Ishikawa (cell line): ENCODE measurements around the gene FAM9A.

Source experiments
- CREB1 ChIP-seq: IDR thresholded peaks from 2 replicates; pipeline ENCODE4 v1.6.1; 2012; ENCODE audit warnings: low read depth
- EP300 ChIP-seq: IDR thresholded peaks from 2 replicates; pipeline ENCODE4 v1.6.1; 2012; ENCODE audit warnings: borderline replicate concordance
- REST ChIP-seq: IDR thresholded peaks from 2 replicates; pipeline ENCODE4 v1.6.1; 2012; ENCODE audit warnings: low read depth, mild to moderate bottlenecking
- TEAD4 ChIP-seq: IDR thresholded peaks from 2 replicates; pipeline ENCODE4 v1.6.1; 2012
- YY1 ChIP-seq: IDR thresholded peaks from 2 replicates; pipeline ENCODE4 v1.6.1; 2012; ENCODE audit warnings: low read depth
- TF ChIP-seq, protein P1 (sequence below): IDR thresholded peaks from 2 replicates; pipeline ENCODE4 v1.6.1; 2012

DNA sequence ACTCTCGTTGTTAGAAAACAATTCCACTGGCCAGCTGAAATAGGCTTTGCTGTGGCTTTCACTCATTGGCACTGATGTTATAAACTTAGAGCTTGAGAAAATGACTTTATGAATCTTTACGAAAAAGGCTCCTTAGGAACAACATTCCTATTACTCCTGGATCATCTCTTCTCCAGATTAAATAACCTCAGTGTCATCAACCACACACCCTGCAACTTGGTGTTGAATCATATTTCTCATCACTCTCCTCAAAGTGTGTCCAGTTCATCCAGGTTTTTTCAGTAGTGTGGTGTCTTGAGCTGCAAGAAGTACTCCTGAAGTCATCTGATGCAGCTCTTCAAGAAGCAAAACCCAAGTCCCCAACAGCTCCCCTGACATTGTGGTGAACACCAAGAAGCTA is 41.2 kb downstream of the FAM9A start:
- TF ChIP-seq, protein P1, sequence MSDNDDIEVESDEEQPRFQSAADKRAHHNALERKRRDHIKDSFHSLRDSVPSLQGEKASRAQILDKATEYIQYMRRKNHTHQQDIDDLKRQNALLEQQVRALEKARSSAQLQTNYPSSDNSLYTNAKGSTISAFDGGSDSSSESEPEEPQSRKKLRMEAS, result no peak
- TF ChIP-seq YY1, result no peak
- TF ChIP-seq TEAD4, result no peak
- TF ChIP-seq EP300, result no peak
- TF ChIP-seq REST, result no peak
- no peak for TF ChIP-seq CREB1
